ENCODE measurements around the gene RANBP10. TPM values are rescaled to one million over a fixed set of nuclear protein-coding genes. Genes with fewer than 3 reads are reported as not detected.

Gene RANBP10
- total and polyA plus RNA-seq, 2 of the 13 experiments (the other 11 are each of a cell fraction or from before 2014, with no cell fraction given) = 9.2 to 22.7 TPM

GRCh38 chr16:67846320-67847063, 40.1 kb upstream of the RANBP10 start, which contains the start of gene NUTF2 (continued):
- TF ChIP-seq HMGXB3 (CRISPR knock-in tag; IDR thresholded peaks at IDR 0.05; ENCODE audit: borderline replicate concordance) (peak; percentile 71), MATR3 (CRISPR knock-in tag; IDR thresholded peaks at IDR 0.05) (no peak), SAP130 (CRISPR knock-in tag; IDR thresholded peaks at IDR 0.05; ENCODE audit: low read depth) (peak; percentile 92), ZNF646 (CRISPR knock-in tag; IDR thresholded peaks at IDR 0.05) (0 out of 2 replicates have a peak, but pooled peaks have one; percentile 34), SOX6 (IDR thresholded peaks at IDR 0.05) (no peak), SOX6 (CRISPR knock-in tag; IDR thresholded peaks at IDR 0.05) (peak; percentile 86), GABPA (IDR thresholded peaks at IDR 0.05; ENCODE audit: low read depth, low read length) (no peak), GABPA (CRISPR knock-in tag; IDR thresholded peaks at IDR 0.05; ENCODE audit: low read depth) (peak; percentile 91), CREB3 (CRISPR knock-in tag; IDR thresholded peaks at IDR 0.05) (0 out of 2 replicates have a peak, but pooled peaks have one; percentile 43), ZFP62 (CRISPR knock-in tag; IDR thresholded peaks at IDR 0.05) (peak; percentile 97; the same call in 1 of the 2 replicates), AFF4 (CRISPR knock-in tag; IDR thresholded peaks at IDR 0.05) (no peak)
- TF ChIP-seq, protein P1, sequence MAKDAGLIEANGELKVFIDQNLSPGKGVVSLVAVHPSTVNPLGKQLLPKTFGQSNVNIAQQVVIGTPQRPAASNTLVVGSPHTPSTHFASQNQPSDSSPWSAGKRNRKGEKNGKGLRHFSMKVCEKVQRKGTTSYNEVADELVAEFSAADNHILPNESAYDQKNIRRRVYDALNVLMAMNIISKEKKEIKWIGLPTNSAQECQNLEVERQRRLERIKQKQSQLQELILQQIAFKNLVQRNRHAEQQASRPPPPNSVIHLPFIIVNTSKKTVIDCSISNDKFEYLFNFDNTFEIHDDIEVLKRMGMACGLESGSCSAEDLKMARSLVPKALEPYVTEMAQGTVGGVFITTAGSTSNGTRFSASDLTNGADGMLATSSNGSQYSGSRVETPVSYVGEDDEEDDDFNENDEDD (CRISPR knock-in tag; IDR thresholded peaks at IDR 0.05; ENCODE audit: borderline replicate concordance) = peak; percentile 95

Measured in HepG2 (cell line).